ENCODE measurements around the gene SPOPL.
"Not testable (repeated sequence)": the region's sequence is repeated elsewhere in the genome, so short reads cannot be mapped to it uniquely, and the experiment has no call there.

The SPOPL gene

GRCh38 chr2:138531913-138532312 is 30.3 kb downstream of the SPOPL start:
- H3K4me3 ChIP-seq (ENCODE audit: low read length): no peak overlapping the region
- TF ChIP-seq CTCF (conservative IDR thresholded peaks at IDR 0.05; ENCODE audit: low read length): no peak
- DNase-seq (ENCODE audit: low read depth): no peak

- no peak for TF ChIP-seq CTCF (conservative IDR thresholded peaks at IDR 0.05; ENCODE audit: low read length)
- DNase-seq (ENCODE audit: low read depth): no peak
- no peak overlapping the region for H3K4me3 ChIP-seq (ENCODE audit: low read length)
Measured at GRCh38 chr2:138534791-138535190, 33.2 kb downstream of the SPOPL start.

GRCh38 chr2:138536302-138536701 is 34.7 kb downstream of the SPOPL start:
- no peak overlapping the region for H3K4me3 ChIP-seq (ENCODE audit: low read length)
- TF ChIP-seq CTCF (conservative IDR thresholded peaks at IDR 0.05; ENCODE audit: low read length): no peak
- DNase-seq (ENCODE audit: low read depth): peak; percentile 81

GRCh38 chr2:138536740-138537139 is 35.2 kb downstream of the SPOPL start:
- no peak overlapping the region for H3K4me3 ChIP-seq (ENCODE audit: low read length)
- TF ChIP-seq CTCF (conservative IDR thresholded peaks at IDR 0.05; ENCODE audit: low read length): no peak
- DNase-seq (ENCODE audit: low read depth): no peak

GRCh38 chr2:138537170-138537915 is 35.8 kb downstream of the SPOPL start:
- no peak for DNase-seq (ENCODE audit: low read depth)

GRCh38 chr2:138544206-138544605 is 42.6 kb downstream of the SPOPL start:
- not testable (repeated sequence) for H3K4me3 ChIP-seq (ENCODE audit: low read length); DNase-seq (ENCODE audit: low read depth)

More at GRCh38 chr2:138537170-138537915, 35.8 kb downstream of the SPOPL start:
- no peak for TF ChIP-seq CTCF (conservative IDR thresholded peaks at IDR 0.05; ENCODE audit: low read length)
- no peak overlapping the region for H3K4me3 ChIP-seq (ENCODE audit: low read length)

GRCh38 chr2:138548796-138549195 is 47.2 kb downstream of the SPOPL start:
- no peak for DNase-seq (ENCODE audit: low read depth)
- TF ChIP-seq CTCF (conservative IDR thresholded peaks at IDR 0.05; ENCODE audit: low read length): no peak
- H3K4me3 ChIP-seq (ENCODE audit: low read length): no peak overlapping the region

All from AG10803 (cell line).